Epithelial cell of esophagus (primary cell): Measurements from ENCODE around the gene ZFYVE21.

Experiments used
- DNase-seq: peaks from one replicate; pipeline ENCODE4 v3.0.0; 2010; ENCODE audit warnings: low read depth
- H3K4me3 ChIP-seq: 2 replicates; pipeline ENCODE4 v1.5.1; 2011; ENCODE audit warnings: mild to moderate bottlenecking, low read length, control low read depth
- CTCF ChIP-seq: IDR thresholded peaks from 2 replicates; pipeline ENCODE4 v1.5.1; 2011; ENCODE audit warnings: low read depth, mild to moderate bottlenecking, low read length, control low read depth, inconsistent platforms; ENCODE audit not compliant: insufficient read depth; ENCODE audit errors: missing control alignments

The ZFYVE21 gene

GRCh38 chr14:103725739-103726395 lies 10.3 kb downstream of the ZFYVE21 start:
- no peak for DNase-seq
- no peak overlapping the region for H3K4me3 ChIP-seq
- TF ChIP-seq CTCF: no peak

GRCh38 chr14:103726474-103726873 lies 10.9 kb downstream of the ZFYVE21 start:
- H3K4me3 ChIP-seq: no peak overlapping the region
- DNase-seq: no peak
- no peak for TF ChIP-seq CTCF

GRCh38 chr14:103727313-103727980 lies 11.8 kb downstream of the ZFYVE21 start:
- no peak overlapping the region for H3K4me3 ChIP-seq
- no peak for DNase-seq
- TF ChIP-seq CTCF: no peak

GRCh38 chr14:103728141-103728540 lies 12.5 kb downstream of the ZFYVE21 start:
- no peak for DNase-seq
- no peak overlapping the region for H3K4me3 ChIP-seq
- no peak for TF ChIP-seq CTCF

GRCh38 chr14:103728721-103729120 lies 13.1 kb downstream of the ZFYVE21 start:
- no peak overlapping the region for H3K4me3 ChIP-seq
- no peak for DNase-seq
- TF ChIP-seq CTCF: peak; percentile 25

GRCh38 chr14:103729496-103730448 lies 14.2 kb downstream of the ZFYVE21 start:
- TF ChIP-seq CTCF: peak; percentile 26
- no peak for DNase-seq
- H3K4me3 ChIP-seq: no peak overlapping the region
